Activated CD4-positive, alpha-beta T cell treated with anti-CD3 and anti-CD28 coated beads for 36 hours (primary cell): ENCODE results near the gene MYO15A. TPM values are rescaled to one million over a fixed set of nuclear protein-coding genes. Genes with fewer than 3 reads are reported as not detected.

Experiments used
- ATAC-seq: fragments of 200-7000 bp; cut with Tn5 transposase; one replicate; pipeline ENCODE4 v1.10.0; 2021; ENCODE audit warnings: mild to moderate bottlenecking, moderate library complexity
- CTCF ChIA-PET: fragments of 350-600 bp; sonication (Branson Sonifier 250); formaldehyde crosslinking; loops from one replicate; lab custom pipeline; 2021; ENCODE audit warnings: antibody characterized with exemption; lab: Charles Lee
- POLR2A ChIA-PET: fragments of 350-600 bp; sonication (Branson Sonifier 250); formaldehyde crosslinking; loops from one replicate; lab custom pipeline; 2021; ENCODE audit warnings: antibody characterized with exemption, inconsistent platforms; lab: Charles Lee
- DNase-seq: peaks from one replicate; pipeline ENCODE4 v3.0.0-alpha.2; 2020
- H3K27ac Mint-ChIP-seq: one replicate; pipeline ENCODE4 v1.8.0; 2021; ENCODE audit warnings: mixed read lengths
- H3K27me3 Mint-ChIP-seq: one replicate; pipeline ENCODE4 v1.8.0; 2021; ENCODE audit warnings: mixed read lengths
- H3K36me3 Mint-ChIP-seq: one replicate; pipeline ENCODE4 v1.8.0; 2021; ENCODE audit warnings: low read depth, mixed read lengths
- H3K4me1 Mint-ChIP-seq: one replicate; pipeline ENCODE4 v1.8.0; 2021; ENCODE audit warnings: mixed read lengths
- H3K4me3 Mint-ChIP-seq: one replicate; pipeline ENCODE4 v1.8.0; 2021; ENCODE audit warnings: mild to moderate bottlenecking, moderate library complexity, mixed read lengths
- H3K9me3 Mint-ChIP-seq: one replicate; pipeline ENCODE4 v1.8.0; 2021; ENCODE audit warnings: low read depth, mixed read lengths
- intact Hi-C, 2 experiments: fragments of 100-400 bp; cut with DNase I in 1 of 2; cut with micrococcal nuclease in 1 of 2; formaldehyde crosslinking; loops; one replicate each; pipeline versions ENCODE4 v1.14.2 to v1.15.1; 2022 to 2024; cut with DNase I, micrococcal nuclease
- total RNA-seq, 2 experiments: library from RNA; stranded (reverse); gene quantifications; one replicate each; pipeline ENCODE4 v1.2.3, GENCODE V29; 2021

The MYO15A gene
- total RNA-seq, 2 experiments from 2014 or later, result 1.1 to 1.5 TPM

GRCh38 chr17:18106211-18106610 lies 2.3 kb upstream of the MYO15A start:
- ATAC-seq, result no peak
- H3K9me3 Mint-ChIP-seq, result no peaks in the 10 kb centered on the region
- H3K27me3 Mint-ChIP-seq, result no peaks in the 10 kb centered on the region
- no peak overlapping the region for H3K27ac Mint-ChIP-seq
- H3K36me3 Mint-ChIP-seq, result no peaks in the 10 kb centered on the region
- ChIA-PET POLR2A (no interaction called here), CTCF (no interaction called here)
- no peak for DNase-seq
- intact Hi-C loops, result no loop called here
- no peak overlapping the region for H3K4me3 Mint-ChIP-seq
- H3K4me1 Mint-ChIP-seq, result no peaks in the 10 kb centered on the region

- DNase-seq (no peak), ATAC-seq (no peak)
- Mint-ChIP-seq H3K9me3 (no peaks in the 10 kb centered on the region), H3K4me3 (no peak overlapping the region), H3K27ac (no peak overlapping the region), H3K4me1 (no peaks in the 10 kb centered on the region), H3K36me3 (no peaks in the 10 kb centered on the region), H3K27me3 (no peaks in the 10 kb centered on the region)
- CTCF ChIA-PET, result no interaction called here
- POLR2A ChIA-PET, result no interaction called here
- intact Hi-C loops, result no loop called here
Measured at GRCh38 chr17:18107061-18107790, 1.3 kb upstream of the MYO15A start.

- intact Hi-C loops, result no loop called here
- no peak for ATAC-seq
- no peaks in the 10 kb centered on the region for H3K4me1 Mint-ChIP-seq
- no peak overlapping the region for H3K27ac Mint-ChIP-seq
- POLR2A ChIA-PET, result no interaction called here
- no peaks in the 10 kb centered on the region for H3K27me3 Mint-ChIP-seq
- CTCF ChIA-PET, result no interaction called here
- H3K4me3 Mint-ChIP-seq, result no peak overlapping the region
- DNase-seq, result no peak
- H3K9me3 Mint-ChIP-seq, result no peaks in the 10 kb centered on the region
- no peaks in the 10 kb centered on the region for H3K36me3 Mint-ChIP-seq
Measured at GRCh38 chr17:18107971-18108370, 585 bp upstream of the MYO15A start.

- Mint-ChIP-seq H3K27me3 (no peaks in the 10 kb centered on the region), H3K4me3 (no peak overlapping the region), H3K4me1 (no peaks in the 10 kb centered on the region), H3K36me3 (no peaks in the 10 kb centered on the region), H3K27ac (no peak overlapping the region), H3K9me3 (no peaks in the 10 kb centered on the region)
- ATAC-seq (no peak), DNase-seq (no peak)
- intact Hi-C loops, result no loop called here
- ChIA-PET POLR2A (no interaction called here), CTCF (no interaction called here)
Measured at GRCh38 chr17:18109935-18110485, 1.5 kb downstream of the MYO15A start.

GRCh38 chr17:18110636-18111145 lies 2.1 kb downstream of the MYO15A start:
- Mint-ChIP-seq H3K27me3 (no peaks in the 10 kb centered on the region), H3K36me3 (no peaks in the 10 kb centered on the region), H3K4me3 (no peak overlapping the region), H3K27ac (no peak overlapping the region), H3K4me1 (no peaks in the 10 kb centered on the region), H3K9me3 (no peaks in the 10 kb centered on the region)
- ChIA-PET CTCF (no interaction called here), POLR2A (no interaction called here)
- ATAC-seq (no peak), DNase-seq (no peak)
- intact Hi-C loops, result no loop called here

GRCh38 chr17:18111330-18111971 lies 2.9 kb downstream of the MYO15A start:
- no peak overlapping the region for H3K4me3 Mint-ChIP-seq
- intact Hi-C loops, result no loop called here
- no peaks in the 10 kb centered on the region for H3K36me3 Mint-ChIP-seq
- CTCF ChIA-PET, result no interaction called here
- POLR2A ChIA-PET, result no interaction called here
- no peak overlapping the region for H3K27ac Mint-ChIP-seq
- no peaks in the 10 kb centered on the region for H3K9me3 Mint-ChIP-seq
- no peaks in the 10 kb centered on the region for H3K27me3 Mint-ChIP-seq
- ATAC-seq, result no peak
- DNase-seq, result no peak
- no peaks in the 10 kb centered on the region for H3K4me1 Mint-ChIP-seq

- POLR2A ChIA-PET, result no interaction called here
- CTCF ChIA-PET, result no interaction called here
- Mint-ChIP-seq H3K36me3 (no peaks in the 10 kb centered on the region), H3K4me3 (no peak overlapping the region), H3K4me1 (no peaks in the 10 kb centered on the region), H3K27me3 (no peaks in the 10 kb centered on the region), H3K9me3 (peaks cover 2% of the 10 kb centered on the region), H3K27ac (no peak overlapping the region)
- intact Hi-C loops, result no loop called here
- no peak for DNase-seq
- ATAC-seq, result no peak
Measured at GRCh38 chr17:18115517-18115916, 7.0 kb downstream of the MYO15A start.

- ChIA-PET CTCF (interaction anchor here (0.7 kb wide), 1 partner anchor 85 kb away, joined by 3 read pairs; no protein-coding TSS in a partner anchor), POLR2A (no interaction called here)
- Mint-ChIP-seq H3K27me3 (no peaks in the 10 kb centered on the region), H3K27ac (no peak overlapping the region), H3K36me3 (no peaks in the 10 kb centered on the region), H3K9me3 (peaks cover 2% of the 10 kb centered on the region), H3K4me3 (no peak overlapping the region), H3K4me1 (no peaks in the 10 kb centered on the region)
- ATAC-seq (no peak), DNase-seq (no peak)
- intact Hi-C loops, result no loop called here
Measured at GRCh38 chr17:18116078-18116477, 7.5 kb downstream of the MYO15A start.

- POLR2A ChIA-PET, result no interaction called here
- CTCF ChIA-PET, result no interaction called here
Measured at GRCh38 chr17:18117533-18117932, 9.0 kb downstream of the MYO15A start.

GRCh38 chr17:18117982-18118975 lies 9.7 kb downstream of the MYO15A start:
- ChIA-PET POLR2A (no interaction called here), CTCF (interaction anchor here (0.6 kb wide), 2 partner anchors 21 to 160 kb away, joined by 3 read pairs; no protein-coding TSS in a partner anchor)
- DNase-seq, result no peak
- ATAC-seq, result no peak
- Mint-ChIP-seq H3K27me3 (no peaks in the 10 kb centered on the region), H3K4me1 (no peaks in the 10 kb centered on the region), H3K9me3 (peaks cover 2% of the 10 kb centered on the region), H3K4me3 (no peak overlapping the region), H3K27ac (no peak overlapping the region), H3K36me3 (no peaks in the 10 kb centered on the region)
- intact Hi-C loops, result no loop called here

More at GRCh38 chr17:18117533-18117932, 9.0 kb downstream of the MYO15A start:
- no peak overlapping the region for H3K4me3 Mint-ChIP-seq
- H3K27me3 Mint-ChIP-seq, result no peaks in the 10 kb centered on the region
- H3K27ac Mint-ChIP-seq, result no peak overlapping the region
- peaks cover 2% of the 10 kb centered on the region for H3K9me3 Mint-ChIP-seq
- intact Hi-C loops, result no loop called here
- no peaks in the 10 kb centered on the region for H3K4me1 Mint-ChIP-seq
- no peak for ATAC-seq
- no peak for DNase-seq
- H3K36me3 Mint-ChIP-seq, result no peaks in the 10 kb centered on the region

- ATAC-seq (no peak), DNase-seq (no peak)
- intact Hi-C loops, result no loop called here
- H3K4me3 Mint-ChIP-seq, result no peak overlapping the region
- POLR2A ChIA-PET, result no interaction called here
- H3K27ac Mint-ChIP-seq, result no peak overlapping the region
- peaks cover 2% of the 10 kb centered on the region for H3K9me3 Mint-ChIP-seq
- H3K27me3 Mint-ChIP-seq, result no peaks in the 10 kb centered on the region
- CTCF ChIA-PET, result interaction anchor here (0.6 kb wide), 1 partner anchor 20 kb away, joined by 3 read pairs; no protein-coding TSS in a partner anchor
- H3K4me1 Mint-ChIP-seq, result no peaks in the 10 kb centered on the region
- H3K36me3 Mint-ChIP-seq, result no peaks in the 10 kb centered on the region
Measured at GRCh38 chr17:18119166-18119745, 10.7 kb downstream of the MYO15A start.
